ENCODE measurements around the gene ZNF737.
"Not testable (repeated sequence)": the region's sequence is repeated elsewhere in the genome, so short reads cannot be mapped to it uniquely, and the experiment has no call there.

ZNF737 gene

DNA sequence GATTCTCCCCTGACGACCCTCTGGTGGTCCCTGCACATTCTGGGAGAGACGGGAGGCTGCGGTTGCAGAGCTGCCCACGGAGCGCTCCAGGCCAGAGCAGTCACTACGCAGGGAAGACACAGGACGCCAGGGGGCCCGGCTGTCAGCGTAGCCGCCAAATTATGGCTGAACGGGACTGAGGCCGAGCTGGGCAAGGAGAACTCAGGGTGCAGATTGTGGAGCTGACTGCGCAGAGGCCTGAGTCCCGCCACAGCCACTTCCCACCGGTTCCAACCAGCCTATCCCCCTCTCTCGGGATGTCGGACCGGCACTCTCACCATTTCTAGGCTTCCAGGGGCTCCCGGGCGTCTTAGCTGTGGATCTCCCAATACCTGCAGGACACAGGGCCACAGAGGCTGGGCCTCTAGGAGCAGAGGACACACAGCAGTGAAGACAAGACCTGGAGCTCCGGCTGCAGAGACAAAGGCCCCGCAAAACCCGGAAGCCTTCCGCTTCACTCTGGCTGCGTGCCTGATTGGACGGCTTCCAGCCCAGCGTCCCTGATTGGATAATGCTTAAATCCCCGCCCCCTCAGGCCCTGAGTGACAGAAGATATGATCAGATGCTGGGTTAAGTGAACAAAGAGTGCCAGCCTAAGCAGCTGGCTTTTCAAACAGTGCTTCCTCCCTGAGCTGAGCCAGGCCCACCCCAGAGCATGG is at the start of gene ZNF737:
TSS of gene ZNF737 (minus strand) at position 461 of the 698 bp plus-strand sequence. CDS start at position 320, 141 bp downstream.
- TF ChIP-seq, protein P1, sequence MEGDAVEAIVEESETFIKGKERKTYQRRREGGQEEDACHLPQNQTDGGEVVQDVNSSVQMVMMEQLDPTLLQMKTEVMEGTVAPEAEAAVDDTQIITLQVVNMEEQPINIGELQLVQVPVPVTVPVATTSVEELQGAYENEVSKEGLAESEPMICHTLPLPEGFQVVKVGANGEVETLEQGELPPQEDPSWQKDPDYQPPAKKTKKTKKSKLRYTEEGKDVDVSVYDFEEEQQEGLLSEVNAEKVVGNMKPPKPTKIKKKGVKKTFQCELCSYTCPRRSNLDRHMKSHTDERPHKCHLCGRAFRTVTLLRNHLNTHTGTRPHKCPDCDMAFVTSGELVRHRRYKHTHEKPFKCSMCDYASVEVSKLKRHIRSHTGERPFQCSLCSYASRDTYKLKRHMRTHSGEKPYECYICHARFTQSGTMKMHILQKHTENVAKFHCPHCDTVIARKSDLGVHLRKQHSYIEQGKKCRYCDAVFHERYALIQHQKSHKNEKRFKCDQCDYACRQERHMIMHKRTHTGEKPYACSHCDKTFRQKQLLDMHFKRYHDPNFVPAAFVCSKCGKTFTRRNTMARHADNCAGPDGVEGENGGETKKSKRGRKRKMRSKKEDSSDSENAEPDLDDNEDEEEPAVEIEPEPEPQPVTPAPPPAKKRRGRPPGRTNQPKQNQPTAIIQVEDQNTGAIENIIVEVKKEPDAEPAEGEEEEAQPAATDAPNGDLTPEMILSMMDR (IDR thresholded peaks at IDR 0.05; ENCODE audit: low read depth, low read length, missing control alignments): peak; percentile 13
- H3K4me3 ChIP-seq (ENCODE audit: low read depth, low read length): peak within 1 kb of the TSS; percentile 61
- peak; percentile 92 for DNase-seq (ENCODE audit: low read depth)

DNA sequence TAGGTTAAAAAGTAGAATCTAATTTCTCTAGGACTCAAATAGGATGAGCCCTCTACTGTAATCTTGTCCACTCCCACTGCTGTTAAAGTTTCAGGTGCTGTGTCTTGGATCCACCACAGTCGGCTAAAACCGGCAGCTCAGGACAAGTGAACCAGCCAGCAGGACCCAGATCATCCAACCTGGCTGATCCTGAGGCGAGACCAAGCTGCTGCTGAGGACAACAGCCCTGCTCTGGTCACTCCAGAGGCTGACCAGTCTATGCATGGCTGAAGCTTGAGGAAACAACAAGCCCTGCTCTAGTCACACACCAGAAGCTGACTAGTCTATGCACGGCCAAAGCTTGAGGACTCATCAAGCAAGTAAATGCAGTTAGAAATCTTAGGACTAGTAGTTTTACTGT is 49.4 kb upstream of the ZNF737 start:
- not testable (repeated sequence) for DNase-seq (ENCODE audit: low read depth); H3K4me3 ChIP-seq (ENCODE audit: low read depth, low read length)

DNA sequence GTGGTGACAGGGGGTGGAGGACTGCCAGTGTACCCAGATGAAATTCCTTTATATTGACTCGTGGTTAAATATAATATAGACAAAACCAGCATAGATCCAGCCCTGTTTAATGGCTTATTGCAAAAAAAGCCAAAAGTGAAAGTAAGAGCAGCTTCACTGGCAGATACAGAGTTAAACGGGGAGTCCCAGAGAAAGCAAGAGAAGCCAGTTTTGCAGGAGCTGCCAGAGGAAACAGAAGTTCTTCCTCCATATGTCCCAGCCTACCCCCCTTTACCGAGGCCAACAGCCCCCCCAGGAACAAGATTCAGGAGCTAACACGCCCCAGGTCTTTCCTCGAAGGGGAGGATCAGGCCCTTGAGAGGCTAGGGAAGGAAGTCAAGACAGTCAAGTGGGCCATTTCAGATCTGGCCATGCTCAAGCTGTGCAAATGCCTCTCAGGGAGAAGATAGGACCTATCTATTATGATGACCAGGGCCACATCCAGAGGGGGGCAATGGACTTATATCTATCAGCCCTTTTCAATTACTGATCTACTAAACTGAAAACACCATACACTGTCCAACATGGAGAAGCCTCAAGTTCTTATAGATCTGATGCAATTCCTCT is 47.2 kb upstream of the ZNF737 start:
- TF ChIP-seq, protein P1 (IDR thresholded peaks at IDR 0.05; ENCODE audit: low read depth, low read length, missing control alignments): no peak
- DNase-seq (ENCODE audit: low read depth): no peak

DNA sequence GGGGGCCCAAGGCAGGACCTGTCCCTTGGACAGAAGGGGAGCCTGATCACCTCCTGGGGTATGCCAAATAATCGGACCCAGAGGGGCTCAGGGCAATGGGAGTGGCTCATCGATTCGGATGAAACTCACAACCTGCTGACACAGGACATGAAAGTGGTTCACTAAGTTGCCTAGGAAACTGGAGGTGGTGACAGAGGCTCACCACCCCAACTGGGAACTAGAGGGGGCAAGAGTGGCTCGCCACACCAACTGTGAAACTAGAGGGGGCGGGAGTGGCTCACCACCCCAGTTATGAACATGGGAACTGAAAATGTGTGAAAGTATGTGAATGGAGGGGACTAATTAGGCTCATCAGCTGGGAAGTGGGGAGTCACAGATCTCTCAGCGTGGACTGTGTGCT is 46.3 kb upstream of the ZNF737 start:
- TF ChIP-seq, protein P1 (IDR thresholded peaks at IDR 0.05; ENCODE audit: low read depth, low read length, missing control alignments): no peak
- no peak for DNase-seq (ENCODE audit: low read depth)
- no peak overlapping the region for H3K4me3 ChIP-seq (ENCODE audit: low read depth, low read length)

More for the DNA sequence above, 47.2 kb upstream of the ZNF737 start:
- no peak overlapping the region for H3K4me3 ChIP-seq (ENCODE audit: low read depth, low read length)

DNA sequence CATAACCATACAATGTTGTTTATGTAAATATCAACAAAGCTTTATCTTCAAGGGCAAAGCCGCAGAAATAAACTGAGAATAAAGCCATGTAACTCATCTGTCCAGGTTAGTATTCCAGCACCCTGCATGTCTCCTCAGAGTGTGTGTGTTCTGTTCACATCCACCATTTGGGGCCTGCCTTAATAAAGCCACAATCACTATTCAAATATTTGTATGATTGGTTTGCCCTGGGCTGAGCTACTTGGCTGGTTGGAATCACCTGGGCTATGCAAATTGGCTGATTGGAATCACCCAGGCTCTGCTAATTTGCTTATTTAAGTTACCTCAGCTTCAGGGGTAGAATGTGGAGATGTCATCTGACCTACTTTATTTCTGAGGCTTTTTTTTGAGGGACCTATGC is 42.4 kb upstream of the ZNF737 start:
- TF ChIP-seq, protein P1 (IDR thresholded peaks at IDR 0.05; ENCODE audit: low read depth, low read length, missing control alignments): no peak
- H3K4me3 ChIP-seq (ENCODE audit: low read depth, low read length): no peak overlapping the region
- DNase-seq (ENCODE audit: low read depth): no peak

DNA sequence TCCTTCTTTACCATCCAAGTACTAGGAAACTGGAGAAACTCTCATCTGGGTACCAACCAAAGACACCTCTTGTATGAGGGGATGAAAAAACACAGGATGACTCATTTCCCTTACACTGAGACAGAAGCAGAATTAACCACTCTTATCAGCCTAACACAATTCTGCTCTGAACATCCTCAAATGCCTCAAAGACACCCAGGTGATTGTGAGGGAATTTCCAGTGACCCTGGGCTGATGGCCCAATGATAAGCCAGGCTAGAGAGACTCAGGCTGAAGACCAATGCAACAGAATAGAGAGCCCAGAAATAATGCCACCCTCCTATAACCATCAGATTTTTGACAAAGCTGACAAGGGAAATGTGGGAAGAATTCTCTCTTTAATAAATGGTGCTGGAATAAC is 7.0 kb downstream of the ZNF737 start:
- TF ChIP-seq, protein P1 (IDR thresholded peaks at IDR 0.05; ENCODE audit: low read depth, low read length, missing control alignments): no peak
- H3K4me3 ChIP-seq (ENCODE audit: low read depth, low read length): no peak overlapping the region
- DNase-seq (ENCODE audit: low read depth): no peak

DNA sequence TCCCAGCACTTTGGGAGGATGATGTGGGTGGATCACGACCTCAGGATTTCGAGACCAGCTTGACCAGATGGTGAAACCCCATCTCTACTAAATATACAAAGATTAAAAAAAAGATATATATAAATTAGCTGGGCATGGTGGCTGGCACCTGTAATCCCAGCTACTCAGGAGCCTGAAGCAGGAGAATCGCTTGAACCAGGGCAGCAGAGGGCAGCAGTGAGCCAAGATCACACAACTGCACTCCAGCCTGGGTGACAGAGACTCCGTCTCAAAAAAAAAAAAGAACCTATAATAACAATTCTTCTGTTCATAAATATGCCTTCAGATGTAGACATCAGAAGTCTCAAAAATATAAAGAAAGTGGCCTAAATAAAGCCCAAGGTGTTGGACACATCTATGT is 7.6 kb downstream of the ZNF737 start:
- TF ChIP-seq, protein P1 (IDR thresholded peaks at IDR 0.05; ENCODE audit: low read depth, low read length, missing control alignments): no peak
- no peak overlapping the region for H3K4me3 ChIP-seq (ENCODE audit: low read depth, low read length)
- no peak for DNase-seq (ENCODE audit: low read depth)

DNA sequence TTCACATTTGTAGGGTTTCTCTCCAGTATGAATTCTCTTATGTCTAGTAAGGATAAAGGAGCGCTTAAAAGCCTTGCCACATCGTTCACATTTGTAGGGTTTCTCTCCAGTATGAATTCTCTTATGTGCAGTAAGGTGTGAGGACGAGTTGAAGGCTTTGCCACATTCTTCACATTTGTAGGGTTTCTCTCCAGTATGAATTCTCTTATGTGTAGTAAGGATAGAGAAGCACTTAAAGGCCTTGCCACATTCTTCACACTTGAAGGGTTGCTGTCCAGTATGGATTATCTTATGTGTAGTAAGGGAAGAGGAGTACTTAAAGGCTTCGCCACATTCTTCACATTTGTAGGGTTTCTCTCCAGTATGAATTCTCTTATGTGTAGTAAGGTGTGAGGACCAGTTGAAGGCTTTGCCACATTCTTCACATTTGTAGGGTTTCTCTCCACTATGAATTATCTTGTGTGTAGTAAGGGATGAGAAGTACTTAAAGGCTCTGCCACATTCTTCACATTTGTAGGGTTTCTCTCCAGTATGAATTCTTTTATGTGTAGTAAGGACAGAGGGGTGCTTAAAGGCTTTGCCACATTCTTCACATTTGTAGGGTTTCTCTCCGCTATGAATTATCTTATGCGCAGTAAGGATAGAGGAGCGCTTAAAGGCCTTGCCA is 20.8 kb downstream of the ZNF737 start:
- not testable (repeated sequence) for H3K4me3 ChIP-seq (ENCODE audit: low read depth, low read length); DNase-seq (ENCODE audit: low read depth)

DNA sequence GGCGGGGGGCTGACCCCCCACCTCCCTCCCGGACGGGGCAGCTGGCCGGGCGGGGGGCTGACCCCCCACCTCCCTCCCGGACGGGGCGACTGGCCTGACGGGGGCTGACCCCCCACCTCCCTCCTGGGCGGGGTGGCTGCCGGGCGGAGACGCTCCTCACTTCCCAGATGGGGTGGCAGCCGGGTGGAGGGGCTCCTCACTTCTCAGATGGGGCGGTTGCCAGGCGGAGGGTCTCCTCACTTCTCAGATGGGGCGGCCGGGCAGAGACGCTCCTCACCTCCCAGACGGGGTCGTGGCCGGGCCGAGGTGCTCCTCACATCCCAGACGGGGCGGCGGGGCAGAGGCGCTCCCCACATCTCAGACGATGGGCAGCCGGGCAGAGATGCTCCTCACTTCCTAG is 35.3 kb downstream of the ZNF737 start:
- not testable (repeated sequence) for DNase-seq (ENCODE audit: low read depth)

More for the DNA sequence above, 35.3 kb downstream of the ZNF737 start:
- not testable (repeated sequence) for H3K4me3 ChIP-seq (ENCODE audit: low read depth, low read length)
